WTC11 (cell line): ENCODE data around the gene ARHGEF39. TPM values are rescaled to one million over a fixed set of nuclear protein-coding genes. Genes with fewer than 3 reads are reported as not detected.

Experiments used
- ATAC-seq: fragments of 200-7000 bp; cut with Tn5 transposase; 2 replicates; pipeline ENCODE4 v1.10.0; 2021; ENCODE audit warnings: mild to moderate bottlenecking, moderate library complexity
- CTCF ChIA-PET: fragments of 300-600 bp; sonication (Branson Sonifier 250); formaldehyde crosslinking; loops from one replicate; lab custom pipeline; 2021; ENCODE audit warnings: antibody characterized with exemption; lab: Charles Lee
- POLR2A ChIA-PET: fragments of 350-600 bp; sonication (Branson Sonifier 250); formaldehyde crosslinking; loops from one replicate; lab custom pipeline; 2021; ENCODE audit warnings: antibody characterized with exemption; lab: Charles Lee
- DNase-seq: peaks from one replicate; pipeline ENCODE4 v3.0.0; 2021; ENCODE audit warnings: low spot score
- H3K27ac Mint-ChIP-seq: 2 replicates; pipeline ENCODE4 v1.8.0; 2021; ENCODE audit warnings: mixed read lengths
- H3K27me3 Mint-ChIP-seq: 2 replicates; pipeline ENCODE4 v1.8.0; 2021; ENCODE audit warnings: low read depth, mild to moderate bottlenecking, moderate library complexity, mixed read lengths
- H3K36me3 Mint-ChIP-seq: 2 replicates; pipeline ENCODE4 v1.8.0; 2021; ENCODE audit warnings: mixed read lengths
- H3K4me1 Mint-ChIP-seq: 2 replicates; pipeline ENCODE4 v1.8.0; 2022; ENCODE audit warnings: mixed read lengths
- H3K4me3 Mint-ChIP-seq: 2 replicates; pipeline ENCODE4 v1.8.0; 2021; ENCODE audit warnings: mild to moderate bottlenecking, moderate library complexity, mixed read lengths
- H3K9me3 Mint-ChIP-seq: 2 replicates; pipeline ENCODE4 v1.8.0; 2021; ENCODE audit warnings: mixed read lengths
- EMX1 ChIP-seq: fragments of 250-450 bp; sonication (Bioruptor Pico); IDR thresholded peaks from 2 replicates; pipeline ENCODE4 v1.8.0; 2021; ENCODE audit warnings: mild to moderate bottlenecking
- ERG ChIP-seq: fragments of 250-450 bp; sonication (Bioruptor Pico); IDR thresholded peaks from 2 replicates; pipeline ENCODE4 v1.8.0; 2021; ENCODE audit warnings: mild to moderate bottlenecking
- FOXK1 ChIP-seq: sonication (generic); formaldehyde crosslinking; IDR thresholded peaks from 2 replicates; pipeline ENCODE4 v1.8.0; 2022; ENCODE audit warnings: mild to moderate bottlenecking, moderate library complexity, missing genetic modification reagents
- FOXP4 ChIP-seq: sonication (generic); formaldehyde crosslinking; IDR thresholded peaks from 2 replicates; pipeline ENCODE4 v1.8.0; 2022; ENCODE audit warnings: mild to moderate bottlenecking, missing genetic modification reagents
- HMGXB4 ChIP-seq: sonication (generic); formaldehyde crosslinking; IDR thresholded peaks from 2 replicates; pipeline ENCODE4 v1.8.1; 2023; ENCODE audit warnings: mild to moderate bottlenecking, moderate library complexity, missing genetic modification reagents
- JAZF1 ChIP-seq: fragments of 250-450 bp; sonication (Bioruptor Pico); IDR thresholded peaks from 2 replicates; pipeline ENCODE4 v1.9.0; 2021; ENCODE audit warnings: moderate library complexity, mild to moderate bottlenecking, inconsistent platforms
- MXD4 ChIP-seq: fragments of 250-450 bp; sonication (Bioruptor Pico); IDR thresholded peaks from 2 replicates; pipeline ENCODE4 v1.8.0; 2021; ENCODE audit warnings: mild to moderate bottlenecking, moderate library complexity, borderline replicate concordance
- NR1H2 ChIP-seq: sonication (generic); formaldehyde crosslinking; IDR thresholded peaks from 2 replicates; pipeline ENCODE4 v1.9.0; 2021; ENCODE audit warnings: mild to moderate bottlenecking, moderate library complexity, missing genetic modification reagents
- NR3C1 ChIP-seq: sonication (generic); formaldehyde crosslinking; conservative IDR thresholded peaks from 2 replicates; pipeline ENCODE4 v1.8.1; 2023; ENCODE audit warnings: low read depth, mild to moderate bottlenecking, missing genetic modification reagents
- TEAD4 ChIP-seq: sonication (generic); formaldehyde crosslinking; IDR thresholded peaks from 2 replicates; pipeline ENCODE4 v1.8.0; 2022; ENCODE audit warnings: mild to moderate bottlenecking, missing genetic modification reagents
- ZNF219 ChIP-seq: sonication (generic); formaldehyde crosslinking; IDR thresholded peaks from 2 replicates; pipeline ENCODE4 v1.8.0; 2023; ENCODE audit warnings: missing genetic modification reagents, mild to moderate bottlenecking, borderline replicate concordance
- ZNF532 ChIP-seq: fragments of 250-450 bp; sonication (Bioruptor Pico); IDR thresholded peaks from 2 replicates; pipeline ENCODE4 v1.9.0; 2021; ENCODE audit warnings: mild to moderate bottlenecking, borderline replicate concordance
- total RNA-seq: library from RNA; stranded (reverse); gene quantifications from 3 replicates; pipeline ENCODE4 v1.2.3, GENCODE V29; 2021
- TF ChIP-seq, protein P1 (sequence below): fragments of 200-600 bp; IDR thresholded peaks from 2 replicates; pipeline ENCODE4 v1.8.0; 2022; ENCODE audit warnings: antibody characterized with exemption
- TF ChIP-seq, protein P2 (sequence below): sonication (generic); formaldehyde crosslinking; IDR thresholded peaks from 2 replicates; pipeline ENCODE4 v1.8.0; 2022; ENCODE audit warnings: mild to moderate bottlenecking, missing genetic modification reagents

ARHGEF39 gene
- total RNA-seq, 1 experiment from 2014 or later = 23.8 TPM

GRCh38 chr9:35696520-35697215 lies 31.7 kb upstream of the ARHGEF39 start:
- peaks cover 12% of the 10 kb centered on the region for H3K36me3 Mint-ChIP-seq
- no peaks in the 10 kb centered on the region for H3K9me3 Mint-ChIP-seq
- TF ChIP-seq, protein P1, sequence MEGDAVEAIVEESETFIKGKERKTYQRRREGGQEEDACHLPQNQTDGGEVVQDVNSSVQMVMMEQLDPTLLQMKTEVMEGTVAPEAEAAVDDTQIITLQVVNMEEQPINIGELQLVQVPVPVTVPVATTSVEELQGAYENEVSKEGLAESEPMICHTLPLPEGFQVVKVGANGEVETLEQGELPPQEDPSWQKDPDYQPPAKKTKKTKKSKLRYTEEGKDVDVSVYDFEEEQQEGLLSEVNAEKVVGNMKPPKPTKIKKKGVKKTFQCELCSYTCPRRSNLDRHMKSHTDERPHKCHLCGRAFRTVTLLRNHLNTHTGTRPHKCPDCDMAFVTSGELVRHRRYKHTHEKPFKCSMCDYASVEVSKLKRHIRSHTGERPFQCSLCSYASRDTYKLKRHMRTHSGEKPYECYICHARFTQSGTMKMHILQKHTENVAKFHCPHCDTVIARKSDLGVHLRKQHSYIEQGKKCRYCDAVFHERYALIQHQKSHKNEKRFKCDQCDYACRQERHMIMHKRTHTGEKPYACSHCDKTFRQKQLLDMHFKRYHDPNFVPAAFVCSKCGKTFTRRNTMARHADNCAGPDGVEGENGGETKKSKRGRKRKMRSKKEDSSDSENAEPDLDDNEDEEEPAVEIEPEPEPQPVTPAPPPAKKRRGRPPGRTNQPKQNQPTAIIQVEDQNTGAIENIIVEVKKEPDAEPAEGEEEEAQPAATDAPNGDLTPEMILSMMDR = peak; percentile 85
- TF ChIP-seq EMX1 = no peak
- DNase-seq (peak; percentile 81), ATAC-seq (peak; percentile 97)
- H3K27ac Mint-ChIP-seq = 0 out of 2 replicates have a peak overlapping the region, but pooled peaks have one; percentile 72
- ChIA-PET POLR2A (interaction anchor here (0.6 to 1.7 kb wide), 8 partner anchors 10 to 94 kb away, joined by 3 to 10 read pairs (median 4); partner anchors contain the start of genes ARHGEF39, CREB3 and TLN1), CTCF (interaction anchor here (0.6 to 6.8 kb wide), 51 partner anchors 9 to 625 kb away, joined by 3 to 127 read pairs (median 4); partner anchors contain the start of genes ARHGEF39, CCDC107, CREB3 and GBA2)
- peaks cover 4% of the 10 kb centered on the region for H3K4me1 Mint-ChIP-seq
- no peaks in the 10 kb centered on the region for H3K27me3 Mint-ChIP-seq
- no peak overlapping the region for H3K4me3 Mint-ChIP-seq

- no peak for DNase-seq
- peaks cover 7% of the 10 kb centered on the region for H3K4me1 Mint-ChIP-seq
- no peak for TF ChIP-seq MXD4
- TF ChIP-seq FOXK1 (CRISPR knock-in tag) = no peak
- no peak for TF ChIP-seq ZNF219
- TF ChIP-seq, protein P2, sequence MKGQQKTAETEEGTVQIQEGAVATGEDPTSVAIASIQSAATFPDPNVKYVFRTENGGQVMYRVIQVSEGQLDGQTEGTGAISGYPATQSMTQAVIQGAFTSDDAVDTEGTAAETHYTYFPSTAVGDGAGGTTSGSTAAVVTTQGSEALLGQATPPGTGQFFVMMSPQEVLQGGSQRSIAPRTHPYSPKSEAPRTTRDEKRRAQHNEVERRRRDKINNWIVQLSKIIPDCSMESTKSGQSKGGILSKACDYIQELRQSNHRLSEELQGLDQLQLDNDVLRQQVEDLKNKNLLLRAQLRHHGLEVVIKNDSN (CRISPR knock-in tag) = no peak
- TF ChIP-seq NR1H2 (CRISPR knock-in tag) = no peak
- no peak for TF ChIP-seq NR3C1 (CRISPR knock-in tag)
- TF ChIP-seq ZNF532 = no peak
- TF ChIP-seq ERG = no peak
- no peak for TF ChIP-seq HMGXB4
- no peak for TF ChIP-seq FOXP4
- TF ChIP-seq JAZF1 (CRISPR knock-in tag) = no peak
- no peak for TF ChIP-seq TEAD4 (CRISPR knock-in tag)
- TF ChIP-seq, all 79 proteins: peak for 0
- POLR2A ChIA-PET = interaction anchor here (0.7 to 1.7 kb wide), 9 partner anchors 10 to 1058 kb away, joined by 3 to 10 read pairs (median 5); partner anchors contain the start of genes ARHGEF39, CREB3 and TLN1
- no peak for ATAC-seq
- CTCF ChIA-PET = interaction anchor here (0.7 to 6.8 kb wide), 44 partner anchors 9 to 584 kb away, joined by 3 to 127 read pairs (median 5); partner anchors contain the start of genes ARHGEF39, CCDC107, CREB3 and GBA2
- Mint-ChIP-seq H3K4me3 (no peak overlapping the region), H3K27ac (no peak overlapping the region), H3K9me3 (no peaks in the 10 kb centered on the region), H3K36me3 (peaks cover 12% of the 10 kb centered on the region), H3K27me3 (no peaks in the 10 kb centered on the region)
Measured at GRCh38 chr9:35695943-35696401, 31.0 kb upstream of the ARHGEF39 start.
